K562 (cell line): ENCODE data around the gene ARHGEF35. TPM values are rescaled to one million over a fixed set of nuclear protein-coding genes. Genes with fewer than 3 reads are reported as not detected.
"Not testable (repeated sequence)": the region's sequence is repeated elsewhere in the genome, so short reads cannot be mapped to it uniquely, and the experiment has no call there.

Source experiments
- ATAC-seq: fragments of 200-7000 bp; cut with Tn5 transposase; 3 replicates; pipeline ENCODE4 v1.9.1; 2020; ENCODE audit warnings: moderate library complexity
- BruUV-seq: library from RNA; stranded (reverse); fragments of 400-500 nt; replicated peaks from 2 replicates; lab custom pipeline; 2021; lab: Mats Ljungman, UMichigan
- CTCF ChIA-PET: fragments of 300-600 bp; formaldehyde crosslinking; extraction: SDS; loops from one replicate; lab custom pipeline; 2021; ENCODE audit warnings: low intra/inter-chr PET ratio; lab: Yijun Ruan, JAX
- POLR2A ChIA-PET: fragments of 300-600, 350-650 bp; sonication (Branson Sonifier 250); formaldehyde crosslinking; extraction: SDS; loops from one replicate; lab custom pipeline; 2021; ENCODE audit warnings: antibody characterized with exemption, inconsistent platforms; lab: Yijun Ruan, JAX
- DNase-seq, 4 experiments: peaks; one replicate each; pipeline versions ENCODE4 v3.0.0 to v3.0.0-alpha.2; 2011 to 2018; ENCODE audit warnings: low spot score in 3 of 4, mixed read lengths in 3 of 4; ENCODE audit errors: extremely low read depth in 1 of 4
- FAIRE-seq: peaks from 2 replicates; lab custom pipeline; 2011; peaks lifted over from hg19 to GRCh38; lab: Jason Lieb, UNC
- H2AFZ ChIP-seq: 2 replicates; pipeline ENCODE4 v1.6.0; 2011; ENCODE audit warnings: low read depth, low read length, control low read depth, inconsistent platforms
- H3K27ac ChIP-seq: fragments of 200-600 bp; 3 replicates; pipeline ENCODE4 v1.8.0; 2011; ENCODE audit warnings: low read depth, mild to moderate bottlenecking, control low read depth, inconsistent platforms, low read length, moderate library complexity, mixed read lengths; ENCODE audit errors: extremely low read depth
- H3K27me3 ChIP-seq, 2 experiments: fragments of 300-600 bp in 1 of 2; 2 replicates in 1 of 2; 3 replicates in 1 of 2; pipeline versions ENCODE4 v1.6.0 to v1.8.0; 2011; ENCODE audit warnings: inconsistent platforms in 2 of 2, low read length in 2 of 2, mild to moderate bottlenecking in 1 of 2, mixed read lengths in 1 of 2, moderate library complexity in 1 of 2; ENCODE audit not compliant: control insufficient read depth in 2 of 2, insufficient read depth in 2 of 2
- H3K36me3 ChIP-seq: fragments of 300-600 bp; 3 replicates; pipeline ENCODE4 v1.8.0; 2011; ENCODE audit warnings: mild to moderate bottlenecking, low read length, inconsistent platforms; ENCODE audit not compliant: control insufficient read depth, insufficient read depth
- H3K4me1 ChIP-seq, 2 experiments: fragments of 200-600 bp in 1 of 2; replicated peaks in 1 of 2; 2 replicates in 1 of 2; 3 replicates in 1 of 2; pipeline versions ENCODE4 v1.5.1 to v1.8.0; 2011; ENCODE audit warnings: inconsistent platforms in 2 of 2, low read length in 2 of 2, mild to moderate bottlenecking in 1 of 2, mixed read lengths in 1 of 2, moderate library complexity in 1 of 2; ENCODE audit not compliant: control insufficient read depth in 2 of 2, insufficient read depth in 2 of 2
- H3K4me2 ChIP-seq: 2 replicates; pipeline ENCODE4 v1.6.1; 2011; ENCODE audit warnings: low read length, control low read depth, inconsistent platforms, mixed read lengths; ENCODE audit not compliant: insufficient read depth
- H3K4me3 ChIP-seq: fragments of 200-600 bp; sonication (generic), shearing (Covaris generic); 2 replicates; pipeline ENCODE4 v1.5.1; 2016; ENCODE audit warnings: control low read depth, inconsistent platforms
- H3K79me2 ChIP-seq: fragments of 200-600 bp; 3 replicates; pipeline ENCODE4 v1.8.0; 2011; ENCODE audit warnings: low read length, inconsistent platforms; ENCODE audit not compliant: control insufficient read depth, insufficient read depth
- H3K9ac ChIP-seq, 2 experiments: 2 replicates each; pipeline versions ENCODE4 v1.6.0 to v1.6.1; 2011; ENCODE audit warnings: low read depth in 2 of 2, low read length in 2 of 2, control low read depth in 1 of 2, inconsistent platforms in 1 of 2, mild to moderate bottlenecking in 1 of 2, mixed read lengths in 1 of 2; ENCODE audit not compliant: insufficient read depth in 1 of 2
- H3K9me1 ChIP-seq: one replicate; pipeline ENCODE4 v1.6.0; 2011; ENCODE audit warnings: inconsistent platforms, mild to moderate bottlenecking, low read length, moderate library complexity; ENCODE audit not compliant: control insufficient read depth, insufficient read depth
- H3K9me3 ChIP-seq: replicated peaks from 2 replicates; pipeline ENCODE4 v1.5.1; 2011; ENCODE audit warnings: low read depth, low read length, inconsistent platforms; ENCODE audit not compliant: control insufficient read depth, insufficient read depth
- H4K20me1 ChIP-seq: replicated peaks from 2 replicates; pipeline ENCODE4 v1.6.1; 2011; ENCODE audit warnings: low read length, inconsistent platforms, mixed read lengths; ENCODE audit not compliant: control insufficient read depth, insufficient read depth
- WGBS: fragments of 100-300 bp; shearing (Covaris generic); methylation state at CpG from one replicate; pipeline ENCODE4 v1.1.6; 2016; ENCODE audit warnings: low coverage, mixed read lengths; ENCODE audit not compliant: insufficient coverage; ENCODE audit errors: missing lambda C conversion rate; 5-methylcytosine and 5-hydroxymethylcytosine counted together
- in situ Hi-C: fragments of 300-500 bp; cut with MboI; formaldehyde crosslinking; loops from 4 replicates; pipeline ENCODE4 v1.15.0; 2018; ENCODE audit warnings: inconsistent platforms, mixed read lengths
- intact Hi-C: fragments of 100-400 bp; cut with micrococcal nuclease; formaldehyde crosslinking; loops from 2 replicates; pipeline ENCODE4 v1.14.2; 2022
- polyA plus RNA-seq, 8 experiments: library from polyadenylated mRNA; depleted of rRNA in 4 of 8; stranded (reverse) in 5 of 8; unstranded in 3 of 8; fragments of >200 nt; fragmentation: Nextera tagmentation in 2 of 8; fragmentation: Illumina TruSeq in 1 of 8; extraction: Ambion mirVana in 2 of 8; extraction: Trizol in 1 of 8; gene quantifications; 2 replicates each; pipeline versions ENCODE4 v1.2.1 to v1.2.3, GENCODE V29; 2011 to 2014; ENCODE audit warnings: inconsistent platforms in 1 of 8, missing spikeins in 1 of 8
- total RNA-seq, 7 experiments: library from RNA; depleted of rRNA in 6 of 7; stranded (reverse); fragments of >200 nt in 6 of 7; fragmentation: Illumina TruSeq in 2 of 7; extraction: Trizol in 2 of 7; gene quantifications; 2 replicates each; pipeline versions ENCODE4 v1.2.1 to v1.2.3, GENCODE V29; 2011 to 2021; ENCODE audit warnings: low replicate concordance in 1 of 7

Gene ARHGEF35
- total and polyA plus RNA-seq, 9 of the 15 experiments (the other 6 are each of a cell fraction or from before 2014, with no cell fraction given), result 0.16 to 0.59 (median 0.35) TPM; not detected in 3

DNA sequence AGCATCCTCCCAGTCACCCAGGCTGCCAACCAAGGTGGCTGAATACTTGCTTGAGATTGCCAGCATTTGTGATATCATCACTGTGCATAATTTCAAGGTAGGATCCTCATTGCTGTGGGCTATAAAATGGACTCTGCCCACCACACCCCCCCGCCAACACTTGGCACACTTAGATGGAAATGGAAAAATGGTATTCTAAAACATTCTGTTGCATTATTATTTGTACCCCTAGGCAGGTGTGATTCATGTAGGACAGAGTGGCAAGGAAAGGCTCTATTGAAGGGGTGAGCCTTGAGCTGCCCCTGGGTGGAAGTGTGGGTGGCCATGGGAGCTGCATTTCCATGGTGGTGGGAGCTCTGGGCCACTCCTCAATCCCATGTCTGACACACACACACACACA lies 22.9 kb upstream of the ARHGEF35 start:
- H3K36me3 ChIP-seq, H3K79me2 ChIP-seq, FAIRE-seq, intact Hi-C loops, H3K27me3 ChIP-seq, BruUV-seq, H2AFZ ChIP-seq, H3K9me3 ChIP-seq, H3K9ac ChIP-seq, H3K4me2 ChIP-seq, ATAC-seq, H3K27ac ChIP-seq, H3K9me1 ChIP-seq, H4K20me1 ChIP-seq, CTCF ChIA-PET, H3K4me3 ChIP-seq, POLR2A ChIA-PET, H3K4me1 ChIP-seq, DNase-seq: not testable (repeated sequence)
- in situ Hi-C loops, result loop anchor here (5.0 kb wide), 1 partner anchor 114 kb away; no protein-coding TSS in a partner anchor
- 2% methylated on average over 1 of the region's 1 CpG for WGBS

DNA sequence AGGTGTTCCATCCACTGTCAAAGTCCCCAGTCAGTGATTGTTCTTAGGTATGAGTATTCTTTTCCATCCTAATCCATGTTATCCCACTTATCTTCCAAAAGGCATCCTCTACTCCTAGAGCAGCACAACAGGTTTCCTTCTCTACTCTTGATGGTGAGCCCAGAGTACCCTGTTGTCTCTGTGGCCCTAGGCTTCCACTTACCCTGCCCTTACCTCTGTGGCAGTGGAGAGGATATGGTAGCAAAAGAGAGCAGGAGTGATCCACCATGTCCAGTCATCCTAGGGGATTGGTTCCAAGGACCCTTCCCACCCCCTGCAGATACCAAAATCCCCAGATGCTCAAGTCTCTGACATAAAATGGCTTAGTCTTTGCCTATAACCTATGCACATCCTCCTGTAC lies 21.6 kb upstream of the ARHGEF35 start:
- ATAC-seq, CTCF ChIA-PET, H3K4me1 ChIP-seq, POLR2A ChIA-PET, H3K9me1 ChIP-seq, H3K4me2 ChIP-seq, H3K79me2 ChIP-seq, H3K4me3 ChIP-seq, H3K27ac ChIP-seq, DNase-seq, H3K9ac ChIP-seq, intact Hi-C loops, BruUV-seq, FAIRE-seq, H2AFZ ChIP-seq, H3K27me3 ChIP-seq, H3K36me3 ChIP-seq, H4K20me1 ChIP-seq, H3K9me3 ChIP-seq: not testable (repeated sequence)
- in situ Hi-C loops, result loop anchor here (5.0 kb wide), 1 partner anchor 115 kb away; no protein-coding TSS in a partner anchor

DNA sequence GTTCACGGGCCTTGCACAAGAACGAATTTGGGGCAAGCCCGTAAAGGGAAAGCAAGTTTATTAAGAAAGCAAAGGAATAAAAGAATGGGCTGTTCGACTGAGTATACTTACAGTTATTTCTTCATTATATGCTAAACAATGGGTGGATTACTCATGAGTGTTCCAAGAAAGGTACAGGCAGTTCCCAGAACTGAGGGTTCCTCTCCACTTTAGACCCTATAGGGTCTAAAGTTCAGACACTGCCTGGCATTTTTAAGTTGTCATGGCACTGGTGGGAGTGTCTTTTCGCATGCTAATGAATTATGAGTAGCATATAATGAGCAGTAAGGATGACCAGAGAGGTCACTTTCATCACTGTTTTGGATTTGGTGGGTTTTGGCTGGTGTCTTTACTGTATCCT lies 9.7 kb upstream of the ARHGEF35 start:
- FAIRE-seq, H3K9ac ChIP-seq, CTCF ChIA-PET, H3K27ac ChIP-seq, H4K20me1 ChIP-seq, H3K9me1 ChIP-seq, H2AFZ ChIP-seq, in situ Hi-C loops, H3K4me3 ChIP-seq, H3K36me3 ChIP-seq, H3K79me2 ChIP-seq, H3K27me3 ChIP-seq, POLR2A ChIA-PET, ATAC-seq, H3K9me3 ChIP-seq, DNase-seq, H3K4me1 ChIP-seq, H3K4me2 ChIP-seq, BruUV-seq, intact Hi-C loops: not testable (repeated sequence)
- no CpG with 5 or more reads among the region's 5 CpGs for WGBS

DNA sequence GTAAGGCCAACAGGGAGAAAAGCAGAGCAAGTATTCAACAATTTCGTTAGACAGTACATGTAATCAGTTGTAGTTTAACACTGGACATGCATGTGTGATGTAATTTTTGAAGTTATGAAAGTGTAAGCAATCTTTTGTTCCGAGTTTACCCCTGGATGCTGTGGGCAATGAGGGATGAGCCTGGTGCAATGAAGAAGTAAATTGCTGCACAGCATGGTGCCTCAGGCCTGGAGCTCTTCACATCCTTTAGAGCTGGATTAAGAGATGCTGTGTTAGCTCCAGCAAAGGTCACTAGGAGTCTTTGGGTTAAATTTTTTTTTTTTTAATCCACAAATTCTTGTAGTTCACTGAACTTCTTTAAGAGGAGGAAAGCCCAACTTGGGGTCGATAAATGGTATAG lies 7.5 kb upstream of the ARHGEF35 start:
- BruUV-seq, result not testable (repeated sequence)

More for the DNA sequence above, 7.5 kb upstream of the ARHGEF35 start:
- H3K4me3 ChIP-seq, in situ Hi-C loops, DNase-seq, H3K27me3 ChIP-seq, H3K9ac ChIP-seq, H3K4me1 ChIP-seq, H3K9me3 ChIP-seq, H3K4me2 ChIP-seq, H3K9me1 ChIP-seq, H3K36me3 ChIP-seq, CTCF ChIA-PET, H3K79me2 ChIP-seq, H4K20me1 ChIP-seq, POLR2A ChIA-PET, ATAC-seq, H2AFZ ChIP-seq, H3K27ac ChIP-seq, intact Hi-C loops, FAIRE-seq: not testable (repeated sequence)
- WGBS, result no CpG with 5 or more reads among the region's 3 CpGs
